Loucy (cell line): ENCODE data around the gene FAM89B.

Experiments
- H2AFZ ChIP-seq: fragments of 200-600 bp; sonication (generic); 2 replicates; pipeline ENCODE4 v1.6.0; 2016; ENCODE audit warnings: antibody characterized with exemption, mild to moderate bottlenecking, low read length, moderate library complexity
- H3F3A ChIP-seq: fragments of 200-600 bp; 2 replicates; pipeline ENCODE4 v1.6.0; 2016; ENCODE audit warnings: antibody characterized with exemption, low read depth, mild to moderate bottlenecking
- H3K27me3 ChIP-seq: fragments of 200-600 bp; sonication (generic); 2 replicates; pipeline ENCODE4 v1.6.1; 2014; ENCODE audit warnings: low read length, mild to moderate bottlenecking; ENCODE audit not compliant: insufficient read depth, poor library complexity, severe bottlenecking
- H3K36me3 ChIP-seq: fragments of 200-600 bp; sonication (generic); 2 replicates; pipeline ENCODE4 v1.6.1; 2016; ENCODE audit warnings: low read length; ENCODE audit not compliant: insufficient read depth
- H3K4me1 ChIP-seq: fragments of 200-600 bp; sonication (generic); 2 replicates; pipeline ENCODE4 v1.5.1; 2014; ENCODE audit warnings: low read length, mild to moderate bottlenecking; ENCODE audit not compliant: insufficient read depth, poor library complexity, severe bottlenecking
- H3K4me2 ChIP-seq: fragments of 200-600 bp; sonication (generic); 2 replicates; pipeline ENCODE4 v1.6.0; 2014; ENCODE audit warnings: antibody characterized with exemption, low read length, low read depth, mild to moderate bottlenecking; ENCODE audit not compliant: poor library complexity, severe bottlenecking
- H3K4me3 ChIP-seq: fragments of 200-600 bp; sonication (generic); 2 replicates; pipeline ENCODE4 v1.5.1; 2014; ENCODE audit warnings: low read length, mild to moderate bottlenecking, mixed read lengths; ENCODE audit not compliant: poor library complexity, severe bottlenecking
- H3K79me2 ChIP-seq: fragments of 200-600 bp; sonication (generic); 2 replicates; pipeline ENCODE4 v1.6.1; 2014; ENCODE audit warnings: low read length; ENCODE audit not compliant: insufficient read depth
- H3K9ac ChIP-seq: fragments of 200-600 bp; sonication (generic); 2 replicates; pipeline ENCODE4 v1.6.0; 2014; ENCODE audit warnings: mild to moderate bottlenecking, low read depth, low read length, moderate library complexity; ENCODE audit not compliant: poor library complexity, severe bottlenecking
- H3K9me2 ChIP-seq: fragments of 200-600 bp; sonication (generic); replicated peaks from 2 replicates; pipeline ENCODE4 v1.6.1; 2016; ENCODE audit warnings: low read depth, low read length, mixed read lengths
- H3K9me3 ChIP-seq: fragments of 200-600 bp; sonication (generic); 2 replicates; pipeline ENCODE4 v1.6.1; 2014; ENCODE audit warnings: mild to moderate bottlenecking, antibody characterized with exemption, low read length, low read depth; ENCODE audit not compliant: insufficient read depth
- H4K20me1 ChIP-seq: fragments of 200-600 bp; sonication (generic); 2 replicates; pipeline ENCODE4 v1.6.0; 2014; ENCODE audit warnings: antibody characterized with exemption, low read length, mild to moderate bottlenecking; ENCODE audit not compliant: insufficient read depth, poor library complexity, severe bottlenecking
- CTCF ChIP-seq: fragments of 200-600 bp; sonication (generic); conservative IDR thresholded peaks from 2 replicates; pipeline ENCODE4 v1.5.1; 2014; ENCODE audit warnings: mild to moderate bottlenecking, antibody characterized with exemption, low read length
- EZH2phosphoT487 ChIP-seq: fragments of 200-600 bp; IDR thresholded peaks from 2 replicates; pipeline ENCODE4 v1.6.1; 2018; ENCODE audit warnings: antibody characterized with exemption, mild to moderate bottlenecking, moderate library complexity, borderline replicate concordance

The FAM89B gene

GRCh38 chr11:65576232-65576866 is 4.0 kb downstream of the FAM89B start:
- H3K79me2 ChIP-seq, result peaks cover 40% of the 10 kb centered on the region
- peaks cover 46% of the 10 kb centered on the region for H3K4me1 ChIP-seq
- no peak overlapping the region for H2AFZ ChIP-seq
- peaks cover 17% of the 10 kb centered on the region for H4K20me1 ChIP-seq
- peak overlapping the region; percentile 85 for H3K4me2 ChIP-seq
- H3K9me2 ChIP-seq, result no peaks in the 10 kb centered on the region
- TF ChIP-seq EZH2phosphoT487, result no peak
- TF ChIP-seq CTCF, result no peak
- peak overlapping the region; percentile 75 for H3K4me3 ChIP-seq
- peaks cover 11% of the 10 kb centered on the region for H3F3A ChIP-seq
- no peaks in the 10 kb centered on the region for H3K9me3 ChIP-seq
- no peaks in the 10 kb centered on the region for H3K36me3 ChIP-seq
- H3K27me3 ChIP-seq, result no peaks in the 10 kb centered on the region
- peak overlapping the region; percentile 79 for H3K9ac ChIP-seq

GRCh38 chr11:65576867-65577755 is 4.8 kb downstream of the FAM89B start:
- Histone ChIP-seq H3K9me3 (no peaks in the 10 kb centered on the region), H4K20me1 (peaks cover 12% of the 10 kb centered on the region), H3K4me1 (peaks cover 42% of the 10 kb centered on the region), H2AFZ (no peak overlapping the region), H3K27me3 (no peaks in the 10 kb centered on the region), H3K79me2 (peaks cover 34% of the 10 kb centered on the region), H3K4me3 (peak overlapping the region; percentile 75), H3K9me2 (no peaks in the 10 kb centered on the region), H3K36me3 (no peaks in the 10 kb centered on the region), H3K9ac (peak overlapping the region; percentile 79), H3K4me2 (peak overlapping the region; percentile 85), H3F3A (peaks cover 11% of the 10 kb centered on the region)
- no peak for TF ChIP-seq CTCF
- no peak for TF ChIP-seq EZH2phosphoT487

GRCh38 chr11:65577756-65578109 is 5.4 kb downstream of the FAM89B start:
- H3K27me3 ChIP-seq, result no peaks in the 10 kb centered on the region
- H3K4me1 ChIP-seq, result peaks cover 42% of the 10 kb centered on the region
- no peaks in the 10 kb centered on the region for H3K9me2 ChIP-seq
- H3K4me2 ChIP-seq, result peak overlapping the region; percentile 85
- peak overlapping the region; percentile 75 for H3K4me3 ChIP-seq
- H3K36me3 ChIP-seq, result no peaks in the 10 kb centered on the region
- H2AFZ ChIP-seq, result no peak overlapping the region
- no peak overlapping the region for H3K9ac ChIP-seq
- H3K79me2 ChIP-seq, result peaks cover 30% of the 10 kb centered on the region
- no peaks in the 10 kb centered on the region for H3K9me3 ChIP-seq
- peaks cover 11% of the 10 kb centered on the region for H3F3A ChIP-seq
- TF ChIP-seq CTCF (no peak), EZH2phosphoT487 (no peak)
- H4K20me1 ChIP-seq, result peaks cover 12% of the 10 kb centered on the region
